Mucosa of stomach (tissue), 1 donor: ENCODE measurements around the gene FBF1.

Source experiments
- H3K27me3 ChIP-seq: one replicate; pipeline ENCODE4 v1.7.0; 2013; ENCODE audit warnings: mild to moderate bottlenecking, low read length; ENCODE audit not compliant: control insufficient read depth, insufficient read depth
- H3K36me3 ChIP-seq: one replicate; pipeline ENCODE4 v1.7.0; 2013; ENCODE audit warnings: low read length; ENCODE audit not compliant: control insufficient read depth, insufficient read depth
- H3K4me1 ChIP-seq: one replicate; pipeline ENCODE4 v1.7.0; 2013; ENCODE audit warnings: mild to moderate bottlenecking, low read length; ENCODE audit not compliant: control insufficient read depth, insufficient read depth
- H3K4me3 ChIP-seq: one replicate; pipeline ENCODE4 v1.7.0; 2013; ENCODE audit warnings: low read length
- H3K9ac ChIP-seq: one replicate; pipeline ENCODE4 v1.7.0; 2013; ENCODE audit warnings: mild to moderate bottlenecking, low read length, moderate library complexity
- H3K9me3 ChIP-seq: one replicate; pipeline ENCODE4 v1.7.0; 2013; ENCODE audit warnings: mild to moderate bottlenecking, low read length, moderate library complexity; ENCODE audit not compliant: control insufficient read depth
- donor health status: Pancreatic carcinoma.

The FBF1 gene

GRCh38 chr17:75920045-75920560 lies 20.7 kb downstream of the FBF1 start:
- H3K9me3 ChIP-seq: no peaks in the 10 kb centered on the region
- no peak overlapping the region for H3K9ac ChIP-seq
- H3K36me3 ChIP-seq: no peaks in the 10 kb centered on the region
- no peaks in the 10 kb centered on the region for H3K27me3 ChIP-seq
- H3K4me3 ChIP-seq: no peak overlapping the region
- no peaks in the 10 kb centered on the region for H3K4me1 ChIP-seq

- Histone ChIP-seq H3K4me3 (no peak overlapping the region), H3K36me3 (no peaks in the 10 kb centered on the region), H3K9me3 (no peaks in the 10 kb centered on the region), H3K4me1 (no peaks in the 10 kb centered on the region), H3K27me3 (no peaks in the 10 kb centered on the region), H3K9ac (no peak overlapping the region)
Observed at GRCh38 chr17:75919611-75920010, 21.2 kb downstream of the FBF1 start.

GRCh38 chr17:75917917-75918445 lies 22.9 kb downstream of the FBF1 start:
- Histone ChIP-seq H3K9ac (no peak overlapping the region), H3K9me3 (no peaks in the 10 kb centered on the region), H3K27me3 (no peaks in the 10 kb centered on the region), H3K4me3 (no peak overlapping the region), H3K4me1 (no peaks in the 10 kb centered on the region), H3K36me3 (no peaks in the 10 kb centered on the region)

- no peaks in the 10 kb centered on the region for H3K27me3 ChIP-seq
- H3K9me3 ChIP-seq: no peaks in the 10 kb centered on the region
- no peak overlapping the region for H3K9ac ChIP-seq
- no peaks in the 10 kb centered on the region for H3K4me1 ChIP-seq
- H3K36me3 ChIP-seq: no peaks in the 10 kb centered on the region
- no peak overlapping the region for H3K4me3 ChIP-seq
Observed at GRCh38 chr17:75917141-75917916, 23.5 kb downstream of the FBF1 start.

- no peak overlapping the region for H3K9ac ChIP-seq
- H3K27me3 ChIP-seq: no peaks in the 10 kb centered on the region
- H3K36me3 ChIP-seq: no peaks in the 10 kb centered on the region
Observed at GRCh38 chr17:75915268-75915667, 25.6 kb downstream of the FBF1 start.

GRCh38 chr17:75914643-75915267 lies 26.1 kb downstream of the FBF1 start:
- H3K9ac ChIP-seq: no peak overlapping the region
- no peak overlapping the region for H3K4me3 ChIP-seq
- H3K9me3 ChIP-seq: no peaks in the 10 kb centered on the region
- no peaks in the 10 kb centered on the region for H3K4me1 ChIP-seq
- no peaks in the 10 kb centered on the region for H3K27me3 ChIP-seq
- no peaks in the 10 kb centered on the region for H3K36me3 ChIP-seq

More at GRCh38 chr17:75915268-75915667, 25.6 kb downstream of the FBF1 start:
- H3K4me3 ChIP-seq: no peak overlapping the region
- H3K4me1 ChIP-seq: no peaks in the 10 kb centered on the region
- H3K9me3 ChIP-seq: no peaks in the 10 kb centered on the region

- Histone ChIP-seq H3K4me3 (no peak overlapping the region), H3K9me3 (no peaks in the 10 kb centered on the region), H3K27me3 (no peaks in the 10 kb centered on the region), H3K9ac (no peak overlapping the region), H3K4me1 (no peaks in the 10 kb centered on the region), H3K36me3 (no peaks in the 10 kb centered on the region)
Observed at GRCh38 chr17:75913537-75914210, 27.2 kb downstream of the FBF1 start.

GRCh38 chr17:75910699-75911098 lies 30.1 kb downstream of the FBF1 start:
- no peaks in the 10 kb centered on the region for H3K27me3 ChIP-seq
- H3K4me3 ChIP-seq: no peak overlapping the region
- H3K4me1 ChIP-seq: no peaks in the 10 kb centered on the region
- no peaks in the 10 kb centered on the region for H3K36me3 ChIP-seq
- no peak overlapping the region for H3K9ac ChIP-seq
- no peaks in the 10 kb centered on the region for H3K9me3 ChIP-seq

GRCh38 chr17:75909812-75910274 lies 31.0 kb downstream of the FBF1 start:
- Histone ChIP-seq H3K9me3 (no peaks in the 10 kb centered on the region), H3K9ac (no peak overlapping the region), H3K4me3 (no peak overlapping the region), H3K36me3 (no peaks in the 10 kb centered on the region), H3K27me3 (no peaks in the 10 kb centered on the region), H3K4me1 (no peaks in the 10 kb centered on the region)

GRCh38 chr17:75909051-75909811 lies 31.6 kb downstream of the FBF1 start:
- Histone ChIP-seq H3K4me3 (no peak overlapping the region), H3K9me3 (no peaks in the 10 kb centered on the region), H3K27me3 (no peaks in the 10 kb centered on the region), H3K36me3 (no peaks in the 10 kb centered on the region), H3K9ac (no peak overlapping the region), H3K4me1 (no peaks in the 10 kb centered on the region)

GRCh38 chr17:75908201-75908600 lies 32.6 kb downstream of the FBF1 start:
- no peak overlapping the region for H3K9ac ChIP-seq
- H3K4me3 ChIP-seq: no peak overlapping the region
- no peaks in the 10 kb centered on the region for H3K27me3 ChIP-seq
- no peaks in the 10 kb centered on the region for H3K9me3 ChIP-seq
- H3K4me1 ChIP-seq: peaks cover 6% of the 10 kb centered on the region
- no peaks in the 10 kb centered on the region for H3K36me3 ChIP-seq
